ENCODE results near the gene LTN1.

LTN1 gene

GRCh38 chr21:28971171-28971570 is 21.5 kb downstream of the LTN1 start:
- no peak overlapping the region for H3K9ac ChIP-seq (ENCODE audit: low read length)
- no peak overlapping the region for H3K4me3 ChIP-seq (ENCODE audit: insufficient read depth, low read length, poor library complexity, severe bottlenecking)
- H3K36me3 ChIP-seq (ENCODE audit: low read length): peaks cover 55% of the 10 kb centered on the region
- H3K4me2 ChIP-seq (ENCODE audit: low read depth, low read length, poor library complexity, severe bottlenecking): no peak overlapping the region
- peaks cover 4% of the 10 kb centered on the region; the same call in 1 of the 2 replicates for H3F3A ChIP-seq (ENCODE audit: insufficient read depth)
- H3K9me3 ChIP-seq (ENCODE audit: insufficient read depth, low read length): no peaks in the 10 kb centered on the region
- TF ChIP-seq CTCF (IDR thresholded peaks at IDR 0.05; ENCODE audit: insufficient read depth, low read length, poor library complexity, severe bottlenecking) (no peak), EZH2phosphoT487 (conservative IDR thresholded peaks at IDR 0.05; ENCODE audit: low read length) (no peak)
- H4K20me1 ChIP-seq (ENCODE audit: low read depth, low read length): no peaks in the 10 kb centered on the region
- H3K9me2 ChIP-seq (replicated peaks; ENCODE audit: insufficient read depth, low read length): no peaks in the 10 kb centered on the region
- H3K27ac ChIP-seq (ENCODE audit: low read depth, low read length): no peak overlapping the region
- 0 out of 2 replicates have a peak, but pooled peaks cover 11% of the 10 kb centered on the region for H3K79me2 ChIP-seq (ENCODE audit: insufficient read depth, low read length)
- H3K27me3 ChIP-seq (ENCODE audit: low read length): no peaks in the 10 kb centered on the region
- no peak overlapping the region for H2AFZ ChIP-seq (ENCODE audit: low read depth, low read length, severe bottlenecking)

GRCh38 chr21:28963831-28964230 is 28.8 kb downstream of the LTN1 start:
- no peak overlapping the region for H3K27ac ChIP-seq (ENCODE audit: low read depth, low read length)

GRCh38 chr21:28962465-28962864 is 30.2 kb downstream of the LTN1 start:
- Histone ChIP-seq H3K9me3 (ENCODE audit: insufficient read depth, low read length) (no peaks in the 10 kb centered on the region), H3K36me3 (ENCODE audit: low read length) (peaks cover 42% of the 10 kb centered on the region; the same call in 1 of the 2 replicates), H3K4me3 (ENCODE audit: insufficient read depth, low read length, poor library complexity, severe bottlenecking) (no peak overlapping the region), H3F3A (ENCODE audit: insufficient read depth) (no peaks in the 10 kb centered on the region), H3K27ac (ENCODE audit: low read depth, low read length) (no peak overlapping the region), H3K9ac (ENCODE audit: low read length) (no peak overlapping the region), H2AFZ (ENCODE audit: low read depth, low read length, severe bottlenecking) (no peak overlapping the region), H3K4me2 (ENCODE audit: low read depth, low read length, poor library complexity, severe bottlenecking) (no peak overlapping the region), H3K9me2 (replicated peaks; ENCODE audit: insufficient read depth, low read length) (no peaks in the 10 kb centered on the region), H4K20me1 (ENCODE audit: low read depth, low read length) (no peaks in the 10 kb centered on the region), H3K79me2 (ENCODE audit: insufficient read depth, low read length) (no peaks in the 10 kb centered on the region), H3K27me3 (ENCODE audit: low read length) (no peaks in the 10 kb centered on the region)
- TF ChIP-seq CTCF (IDR thresholded peaks at IDR 0.05; ENCODE audit: insufficient read depth, low read length, poor library complexity, severe bottlenecking) (no peak), EZH2phosphoT487 (conservative IDR thresholded peaks at IDR 0.05; ENCODE audit: low read length) (no peak)

More at GRCh38 chr21:28963831-28964230, 28.8 kb downstream of the LTN1 start:
- H3K27me3 ChIP-seq (ENCODE audit: low read length): no peaks in the 10 kb centered on the region
- no peaks in the 10 kb centered on the region for H3K9me2 ChIP-seq (replicated peaks; ENCODE audit: insufficient read depth, low read length)
- H4K20me1 ChIP-seq (ENCODE audit: low read depth, low read length): no peaks in the 10 kb centered on the region
- peaks cover 45% of the 10 kb centered on the region; the same call in 1 of the 2 replicates for H3K36me3 ChIP-seq (ENCODE audit: low read length)
- no peaks in the 10 kb centered on the region for H3K9me3 ChIP-seq (ENCODE audit: insufficient read depth, low read length)
- no peak overlapping the region for H3K4me3 ChIP-seq (ENCODE audit: insufficient read depth, low read length, poor library complexity, severe bottlenecking)
- H3K79me2 ChIP-seq (ENCODE audit: insufficient read depth, low read length): no peaks in the 10 kb centered on the region
- TF ChIP-seq CTCF (IDR thresholded peaks at IDR 0.05; ENCODE audit: insufficient read depth, low read length, poor library complexity, severe bottlenecking): no peak
- no peak for TF ChIP-seq EZH2phosphoT487 (conservative IDR thresholded peaks at IDR 0.05; ENCODE audit: low read length)
- no peak overlapping the region for H2AFZ ChIP-seq (ENCODE audit: low read depth, low read length, severe bottlenecking)
- no peak overlapping the region for H3K9ac ChIP-seq (ENCODE audit: low read length)
- H3K4me2 ChIP-seq (ENCODE audit: low read depth, low read length, poor library complexity, severe bottlenecking): no peak overlapping the region
- H3F3A ChIP-seq (ENCODE audit: insufficient read depth): no peaks in the 10 kb centered on the region

All from SU-DHL-6 (cell line).